OCI-LY3 (cell line): ENCODE data around the gene FKRP.

ENCODE experiments used
- EZH2phosphoT487 ChIP-seq: fragments of 200-600 bp; shearing (Covaris generic); IDR thresholded peaks from 2 replicates; pipeline ENCODE4 v1.6.1; 2018; ENCODE audit warnings: antibody characterized with exemption, mixed run types, low read depth
- TF ChIP-seq, protein P1 (sequence below): fragments of 200-600, 300-600 bp; sonication (generic); IDR thresholded peaks from 2 replicates; pipeline ENCODE4 v1.5.1; 2014; ENCODE audit warnings: antibody characterized with exemption, low read length, low read depth

DNA sequence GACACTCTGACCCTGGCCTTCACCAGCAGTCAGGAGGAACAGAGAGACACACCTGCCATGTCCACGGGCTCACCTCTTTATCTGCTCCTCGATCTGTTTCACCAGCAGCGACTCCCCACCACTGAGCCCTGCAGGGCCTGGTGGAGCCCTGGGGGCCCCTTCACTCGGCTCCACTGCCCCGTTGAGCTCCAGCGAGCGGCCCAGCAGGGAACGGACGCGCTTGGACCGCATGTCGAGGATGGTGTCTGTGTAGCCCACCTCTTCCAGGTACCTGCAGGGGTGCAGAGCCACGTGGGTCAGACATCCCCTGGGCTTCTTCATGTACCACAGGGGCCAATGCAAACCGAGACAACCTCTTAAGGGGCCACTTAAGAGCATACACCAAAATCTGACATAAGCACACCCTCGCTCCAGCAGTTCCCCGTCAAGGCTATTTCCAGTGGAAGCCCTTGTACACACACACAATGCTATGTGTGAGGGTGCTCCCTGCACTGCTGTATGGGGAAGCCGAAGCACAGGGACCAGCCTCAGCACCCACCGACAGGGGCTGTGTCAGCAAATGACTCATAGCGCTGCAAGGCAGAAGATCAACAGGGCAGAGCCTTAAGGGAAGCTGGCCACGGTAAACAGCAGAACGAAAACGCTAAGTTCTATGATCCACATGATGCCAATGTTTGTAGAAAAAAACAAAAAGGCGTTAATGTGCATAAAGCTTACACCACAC, 12.7 kb upstream of the FKRP start:
- TF ChIP-seq, protein P1, sequence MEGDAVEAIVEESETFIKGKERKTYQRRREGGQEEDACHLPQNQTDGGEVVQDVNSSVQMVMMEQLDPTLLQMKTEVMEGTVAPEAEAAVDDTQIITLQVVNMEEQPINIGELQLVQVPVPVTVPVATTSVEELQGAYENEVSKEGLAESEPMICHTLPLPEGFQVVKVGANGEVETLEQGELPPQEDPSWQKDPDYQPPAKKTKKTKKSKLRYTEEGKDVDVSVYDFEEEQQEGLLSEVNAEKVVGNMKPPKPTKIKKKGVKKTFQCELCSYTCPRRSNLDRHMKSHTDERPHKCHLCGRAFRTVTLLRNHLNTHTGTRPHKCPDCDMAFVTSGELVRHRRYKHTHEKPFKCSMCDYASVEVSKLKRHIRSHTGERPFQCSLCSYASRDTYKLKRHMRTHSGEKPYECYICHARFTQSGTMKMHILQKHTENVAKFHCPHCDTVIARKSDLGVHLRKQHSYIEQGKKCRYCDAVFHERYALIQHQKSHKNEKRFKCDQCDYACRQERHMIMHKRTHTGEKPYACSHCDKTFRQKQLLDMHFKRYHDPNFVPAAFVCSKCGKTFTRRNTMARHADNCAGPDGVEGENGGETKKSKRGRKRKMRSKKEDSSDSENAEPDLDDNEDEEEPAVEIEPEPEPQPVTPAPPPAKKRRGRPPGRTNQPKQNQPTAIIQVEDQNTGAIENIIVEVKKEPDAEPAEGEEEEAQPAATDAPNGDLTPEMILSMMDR: no peak
- TF ChIP-seq EZH2phosphoT487: no peak
